ENCODE data around the gene C12orf57.

C12orf57 gene

GRCh38 chr12:6956021-6956727 lies 12.4 kb downstream of the C12orf57 start:
- H3K9ac ChIP-seq, result no peak overlapping the region
- H3K79me2 ChIP-seq, result no peaks in the 10 kb centered on the region
- no peaks in the 10 kb centered on the region for H3K9me3 ChIP-seq (ENCODE audit: control insufficient read depth, low read length)
- no peak overlapping the region for H3K4me3 ChIP-seq (ENCODE audit: low read depth, low read length)
- TF ChIP-seq, protein P1, sequence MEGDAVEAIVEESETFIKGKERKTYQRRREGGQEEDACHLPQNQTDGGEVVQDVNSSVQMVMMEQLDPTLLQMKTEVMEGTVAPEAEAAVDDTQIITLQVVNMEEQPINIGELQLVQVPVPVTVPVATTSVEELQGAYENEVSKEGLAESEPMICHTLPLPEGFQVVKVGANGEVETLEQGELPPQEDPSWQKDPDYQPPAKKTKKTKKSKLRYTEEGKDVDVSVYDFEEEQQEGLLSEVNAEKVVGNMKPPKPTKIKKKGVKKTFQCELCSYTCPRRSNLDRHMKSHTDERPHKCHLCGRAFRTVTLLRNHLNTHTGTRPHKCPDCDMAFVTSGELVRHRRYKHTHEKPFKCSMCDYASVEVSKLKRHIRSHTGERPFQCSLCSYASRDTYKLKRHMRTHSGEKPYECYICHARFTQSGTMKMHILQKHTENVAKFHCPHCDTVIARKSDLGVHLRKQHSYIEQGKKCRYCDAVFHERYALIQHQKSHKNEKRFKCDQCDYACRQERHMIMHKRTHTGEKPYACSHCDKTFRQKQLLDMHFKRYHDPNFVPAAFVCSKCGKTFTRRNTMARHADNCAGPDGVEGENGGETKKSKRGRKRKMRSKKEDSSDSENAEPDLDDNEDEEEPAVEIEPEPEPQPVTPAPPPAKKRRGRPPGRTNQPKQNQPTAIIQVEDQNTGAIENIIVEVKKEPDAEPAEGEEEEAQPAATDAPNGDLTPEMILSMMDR (IDR thresholded peaks at IDR 0.05), result no peak
- H3K36me3 ChIP-seq (ENCODE audit: control insufficient read depth, insufficient read depth, low read length), result no peaks in the 10 kb centered on the region
- H3K27ac ChIP-seq, result peak overlapping the region; percentile 74
- no peaks in the 10 kb centered on the region for H3K27me3 ChIP-seq (ENCODE audit: control insufficient read depth, insufficient read depth, low read length)
- peaks cover 13% of the 10 kb centered on the region for H3K4me1 ChIP-seq
- no peak overlapping the region for H3K4me2 ChIP-seq (ENCODE audit: low read length)
- H2AFZ ChIP-seq, result no peak overlapping the region

DNA sequence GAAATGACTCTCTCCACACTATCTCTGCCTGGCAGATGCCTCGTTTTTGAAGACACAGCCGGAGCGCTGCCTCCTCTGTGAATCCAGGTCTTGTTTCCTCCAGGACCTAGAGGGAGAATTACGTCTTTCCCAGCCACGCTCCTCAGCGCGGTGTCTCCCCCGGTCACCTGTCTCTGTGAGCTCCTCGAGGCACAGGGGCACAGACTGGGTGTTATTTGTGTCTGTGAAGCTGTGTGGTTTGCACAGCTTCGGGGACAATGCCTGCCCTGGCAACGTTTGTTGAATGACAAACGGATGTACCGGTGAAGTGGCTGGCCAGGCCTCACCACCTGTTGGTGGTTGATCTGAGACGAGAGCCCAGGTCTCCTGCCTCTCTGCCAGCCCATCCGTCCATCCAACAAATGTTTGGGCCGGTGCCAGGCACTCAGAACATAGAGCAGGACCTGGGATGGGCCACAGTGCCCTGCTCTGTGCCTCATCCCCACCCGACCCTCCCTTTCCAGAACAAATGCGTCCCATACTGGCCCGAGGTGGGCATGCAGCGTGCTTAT lies 13.4 kb downstream of the C12orf57 start:
- Histone ChIP-seq H3K9me3 (ENCODE audit: control insufficient read depth, low read length) (no peaks in the 10 kb centered on the region), H3K4me1 (peaks cover 19% of the 10 kb centered on the region), H3K4me2 (ENCODE audit: low read length) (no peak overlapping the region), H3K4me3 (ENCODE audit: low read depth, low read length) (no peak overlapping the region), H3K9ac (no peak overlapping the region), H2AFZ (peak overlapping the region; percentile 25), H3K79me2 (no peaks in the 10 kb centered on the region), H3K27me3 (ENCODE audit: control insufficient read depth, insufficient read depth, low read length) (no peaks in the 10 kb centered on the region), H3K27ac (peak overlapping the region; percentile 74), H3K36me3 (ENCODE audit: control insufficient read depth, insufficient read depth, low read length) (no peaks in the 10 kb centered on the region)
- TF ChIP-seq, protein P1 (IDR thresholded peaks at IDR 0.05), result no peak

- no peak overlapping the region for H3K4me3 ChIP-seq (ENCODE audit: low read depth, low read length)
- no peaks in the 10 kb centered on the region for H3K27me3 ChIP-seq (ENCODE audit: control insufficient read depth, insufficient read depth, low read length)
- H3K36me3 ChIP-seq (ENCODE audit: control insufficient read depth, insufficient read depth, low read length), result no peaks in the 10 kb centered on the region
Measured at GRCh38 chr12:6957741-6958608, 14.2 kb downstream of the C12orf57 start.

DNA sequence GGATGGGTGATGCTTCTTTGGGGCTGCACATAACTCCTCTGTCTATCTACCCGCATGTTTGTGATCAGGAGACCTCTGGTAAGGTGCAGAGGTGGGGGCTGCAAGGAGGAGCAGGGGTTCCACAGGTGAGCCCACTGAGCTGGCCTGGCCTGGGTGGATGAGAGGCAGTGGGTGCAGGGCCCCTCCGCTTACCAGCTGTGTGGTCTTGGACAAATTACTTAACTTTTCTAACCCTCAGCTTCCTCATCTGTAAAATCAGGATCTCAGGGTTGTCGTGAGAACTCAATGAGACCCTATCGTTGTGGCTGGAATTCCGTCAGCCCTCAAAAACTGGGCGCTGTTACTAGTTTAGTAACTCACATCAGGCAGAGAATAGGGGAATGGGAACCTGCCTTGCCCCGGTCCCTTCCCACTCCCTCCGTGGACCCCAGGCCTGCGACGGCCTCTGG lies 14.8 kb downstream of the C12orf57 start:
- Histone ChIP-seq H3K9ac (no peak overlapping the region), H3K79me2 (peaks cover 5% of the 10 kb centered on the region), H3K9me3 (ENCODE audit: control insufficient read depth, low read length) (no peaks in the 10 kb centered on the region), H3K4me2 (ENCODE audit: low read length) (no peak overlapping the region), H3K36me3 (ENCODE audit: control insufficient read depth, insufficient read depth, low read length) (no peaks in the 10 kb centered on the region), H3K4me3 (ENCODE audit: low read depth, low read length) (no peak overlapping the region), H3K4me1 (peaks cover 21% of the 10 kb centered on the region), H3K27me3 (ENCODE audit: control insufficient read depth, insufficient read depth, low read length) (no peaks in the 10 kb centered on the region), H2AFZ (no peak overlapping the region), H3K27ac (peak overlapping the region; percentile 51)
- TF ChIP-seq, protein P1 (IDR thresholded peaks at IDR 0.05), result no peak

More at GRCh38 chr12:6957741-6958608, 14.2 kb downstream of the C12orf57 start:
- no peak overlapping the region for H3K4me2 ChIP-seq (ENCODE audit: low read length)
- H3K9me3 ChIP-seq (ENCODE audit: control insufficient read depth, low read length), result no peaks in the 10 kb centered on the region
- peaks cover 21% of the 10 kb centered on the region for H3K4me1 ChIP-seq
- no peak overlapping the region for H2AFZ ChIP-seq
- no peaks in the 10 kb centered on the region for H3K79me2 ChIP-seq
- peak overlapping the region; percentile 51 for H3K27ac ChIP-seq
- H3K9ac ChIP-seq, result no peak overlapping the region
- TF ChIP-seq, protein P1 (IDR thresholded peaks at IDR 0.05), result no peak
